Karpas-422 (cell line): ENCODE results near the gene NKG7. TPM values are rescaled to one million over a fixed set of nuclear protein-coding genes. Genes with fewer than 3 reads are reported as not detected.

Experiments
- DNase-seq: peaks from one replicate; pipeline ENCODE4 v3.0.0-alpha.2; 2015
- H2AFZ ChIP-seq: fragments of 200-600 bp; sonication (generic); 2 replicates; pipeline ENCODE4 v1.6.1; 2014; ENCODE audit warnings: antibody characterized with exemption, low read length, mixed read lengths
- H3K27ac ChIP-seq: fragments of 200-600 bp; sonication (generic); 2 replicates; pipeline ENCODE4 v1.5.1; 2014; ENCODE audit warnings: mild to moderate bottlenecking, low read length, moderate library complexity
- H3K27me3 ChIP-seq: fragments of 200-600 bp; sonication (generic); 2 replicates; pipeline ENCODE4 v1.6.1; 2014; ENCODE audit warnings: low read length, mixed read lengths
- H3K36me3 ChIP-seq: fragments of 200-600 bp; sonication (generic); 2 replicates; pipeline ENCODE4 v1.6.1; 2014; ENCODE audit warnings: low read length, mixed read lengths; ENCODE audit not compliant: insufficient read depth
- H3K4me1 ChIP-seq: fragments of 200-600 bp; sonication (generic); 2 replicates; pipeline ENCODE4 v1.6.1; 2014; ENCODE audit warnings: mild to moderate bottlenecking, low read length, mixed read lengths
- H3K4me2 ChIP-seq: fragments of 200-600 bp; sonication (generic); 2 replicates; pipeline ENCODE4 v1.6.1; 2014; ENCODE audit warnings: low read length, low read depth, mild to moderate bottlenecking; ENCODE audit not compliant: poor library complexity, severe bottlenecking
- H3K4me3 ChIP-seq: fragments of 200-600 bp; sonication (generic); 2 replicates; pipeline ENCODE4 v1.5.1; 2014; ENCODE audit warnings: mild to moderate bottlenecking, antibody characterized with exemption, low read length, mixed read lengths
- H3K79me2 ChIP-seq: fragments of 200-600 bp; sonication (generic); 2 replicates; pipeline ENCODE4 v1.6.1; 2014; ENCODE audit warnings: mild to moderate bottlenecking, low read length, mixed read lengths
- H3K9ac ChIP-seq: fragments of 200-600 bp; sonication (generic); 2 replicates; pipeline ENCODE4 v1.6.0; 2014; ENCODE audit warnings: low read length
- H3K9me2 ChIP-seq: fragments of 200-600 bp; sonication (generic), shearing (Covaris generic); replicated peaks from 2 replicates; pipeline ENCODE4 v1.6.0; 2014; ENCODE audit warnings: mild to moderate bottlenecking, low read length, moderate library complexity; ENCODE audit not compliant: insufficient read depth
- H3K9me3 ChIP-seq: fragments of 300-700, 200-600 bp; sonication (generic); 2 replicates; pipeline ENCODE4 v1.6.1; 2014; ENCODE audit warnings: low read length, mixed read lengths
- H4K20me1 ChIP-seq: fragments of 200-600 bp; sonication (generic); 2 replicates; pipeline ENCODE4 v1.6.1; 2014; ENCODE audit warnings: mild to moderate bottlenecking, antibody characterized with exemption, low read length, low read depth; ENCODE audit not compliant: insufficient read depth
- total RNA-seq: library from RNA; depleted of rRNA; stranded (reverse); fragments of >200 nt; shearing (Covaris generic); gene quantifications from 2 replicates; pipeline ENCODE4 v1.2.3, GENCODE V29; 2014; ENCODE audit warnings: low replicate concordance

Gene NKG7
- total RNA-seq, 1 experiment from 2014 or later = not detected

DNA sequence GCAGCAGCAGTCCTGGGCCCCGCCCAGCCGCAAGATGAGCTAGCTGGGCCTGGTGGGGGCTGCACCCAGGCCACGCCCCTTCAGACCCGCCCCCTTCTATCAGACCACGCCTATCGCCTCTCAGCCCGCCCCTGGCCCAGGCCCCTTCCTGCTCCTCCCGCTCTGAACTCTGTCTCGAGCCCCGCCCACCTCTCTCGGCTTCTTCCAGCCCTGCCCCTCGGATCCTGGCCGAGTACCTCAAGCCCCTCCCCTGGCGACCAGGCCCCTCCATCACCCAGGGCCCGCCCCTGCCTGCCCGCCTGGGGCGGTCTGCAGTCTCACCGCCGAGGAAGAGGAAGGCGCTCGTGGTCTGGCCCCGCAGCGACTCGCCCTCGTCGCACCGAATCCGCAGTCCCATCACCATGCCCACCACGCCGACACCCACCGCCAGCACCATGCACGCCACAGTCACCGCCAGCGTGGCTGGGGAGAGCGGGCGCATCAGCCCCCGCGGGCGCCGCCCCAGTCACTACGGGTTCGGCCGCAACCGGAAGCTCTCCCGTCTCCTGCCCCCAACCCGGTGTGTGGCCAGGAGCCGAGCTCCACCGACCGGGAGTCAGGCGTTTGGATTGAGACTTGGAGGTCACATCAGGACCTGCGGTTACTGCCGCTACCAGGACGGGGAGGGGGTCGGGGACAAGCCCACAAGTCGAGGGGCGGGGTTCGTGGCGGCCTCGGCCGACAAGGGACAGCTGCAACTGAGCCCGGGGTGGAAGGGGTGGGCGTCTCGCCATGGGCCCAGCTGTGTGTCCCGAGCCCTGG is 4.7 kb downstream of the NKG7 start:
- Histone ChIP-seq H3K9ac (peak overlapping the region; percentile 96), H3K4me2 (peak overlapping the region; percentile 95), H3K9me2 (no peaks in the 10 kb centered on the region), H3K36me3 (no peaks in the 10 kb centered on the region), H4K20me1 (no peaks in the 10 kb centered on the region), H2AFZ (peak overlapping the region; percentile 33; the same call in 1 of the 2 replicates), H3K27me3 (no peaks in the 10 kb centered on the region), H3K9me3 (no peaks in the 10 kb centered on the region), H3K4me3 (peak overlapping the region; percentile 90), H3K79me2 (peaks cover 35% of the 10 kb centered on the region), H3K27ac (peak overlapping the region; percentile 92), H3K4me1 (peaks cover 41% of the 10 kb centered on the region)
- DNase-seq = peak; percentile 100

DNA sequence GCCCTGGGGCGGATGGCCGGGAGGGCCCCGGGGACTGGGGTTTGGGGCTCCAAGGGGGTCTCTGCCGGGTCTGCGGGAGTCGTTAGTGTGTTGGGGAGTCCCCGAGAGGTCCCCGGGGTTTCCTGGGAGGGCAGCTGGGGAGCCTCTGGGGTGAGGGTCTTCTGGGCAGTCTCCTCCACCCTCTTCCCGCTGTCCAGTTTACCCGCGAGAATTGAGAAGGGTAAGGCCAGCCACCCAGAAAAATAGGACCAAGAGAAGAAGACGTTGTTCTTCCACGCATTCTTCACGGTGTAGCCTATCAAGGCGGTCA is 5.2 kb downstream of the NKG7 start:
- Histone ChIP-seq H3K4me2 (peak overlapping the region; percentile 95), H3K36me3 (no peaks in the 10 kb centered on the region), H4K20me1 (no peaks in the 10 kb centered on the region), H3K9ac (peak overlapping the region; percentile 94), H3K4me1 (peaks cover 40% of the 10 kb centered on the region), H2AFZ (no peak overlapping the region), H3K27ac (peak overlapping the region; percentile 92), H3K27me3 (no peaks in the 10 kb centered on the region), H3K79me2 (peaks cover 41% of the 10 kb centered on the region), H3K4me3 (peak overlapping the region; percentile 75), H3K9me2 (no peaks in the 10 kb centered on the region), H3K9me3 (no peaks in the 10 kb centered on the region)
- DNase-seq = peak; percentile 90

DNA sequence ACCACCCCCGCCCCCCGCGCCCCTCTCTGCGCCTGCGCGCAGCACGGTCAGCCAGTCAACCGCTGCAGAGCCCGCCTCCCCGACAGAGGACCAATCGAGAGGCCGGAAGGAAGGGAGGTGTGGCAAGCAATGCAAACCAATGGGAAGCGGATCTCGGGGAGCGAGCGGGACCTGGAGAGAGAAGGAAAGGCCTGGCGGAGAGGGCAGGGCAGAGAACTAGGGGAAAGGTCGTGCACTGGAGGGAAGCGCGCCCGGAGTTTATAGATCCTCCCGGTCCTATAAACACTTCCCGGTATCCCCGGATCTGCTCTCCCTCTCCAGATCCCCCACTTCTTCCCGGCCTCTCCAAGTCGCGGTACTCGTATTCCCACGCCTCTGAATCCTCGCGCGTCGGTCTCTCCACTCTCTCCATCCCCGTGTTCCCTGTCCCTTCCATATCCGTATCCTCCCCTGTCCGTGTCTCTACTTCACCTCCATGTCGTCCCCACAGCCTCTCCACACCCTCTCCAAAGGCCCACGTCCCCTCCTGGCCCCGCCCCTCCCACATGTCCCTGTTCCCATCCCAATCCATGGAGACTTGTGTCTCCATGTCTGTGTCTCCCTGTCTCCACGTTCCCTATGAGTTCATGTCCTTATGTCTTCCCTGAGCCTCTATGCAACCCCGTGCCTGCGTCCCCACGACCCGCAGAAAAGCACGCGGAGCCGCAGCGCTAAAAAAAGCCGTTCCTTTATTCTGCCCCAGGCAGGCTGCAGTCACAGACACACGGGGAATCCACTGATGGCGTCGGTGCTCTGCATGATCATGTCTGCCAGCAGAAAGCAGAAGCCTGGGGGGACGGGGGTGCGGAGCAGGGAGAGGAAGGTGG is 5.8 kb downstream of the NKG7 start:
- H3K4me2 ChIP-seq = peak overlapping the region; percentile 95
- peaks cover 46% of the 10 kb centered on the region for H3K79me2 ChIP-seq
- no peaks in the 10 kb centered on the region for H3K27me3 ChIP-seq
- no peaks in the 10 kb centered on the region for H4K20me1 ChIP-seq
- H2AFZ ChIP-seq = no peak overlapping the region
- peaks cover 39% of the 10 kb centered on the region for H3K4me1 ChIP-seq
- H3K4me3 ChIP-seq = peak overlapping the region; percentile 75
- H3K9ac ChIP-seq = peak overlapping the region; percentile 94
- no peaks in the 10 kb centered on the region for H3K9me3 ChIP-seq
- peak overlapping the region; percentile 92 for H3K27ac ChIP-seq
- DNase-seq = peak; percentile 100
- H3K36me3 ChIP-seq = no peaks in the 10 kb centered on the region
- H3K9me2 ChIP-seq = no peaks in the 10 kb centered on the region

DNA sequence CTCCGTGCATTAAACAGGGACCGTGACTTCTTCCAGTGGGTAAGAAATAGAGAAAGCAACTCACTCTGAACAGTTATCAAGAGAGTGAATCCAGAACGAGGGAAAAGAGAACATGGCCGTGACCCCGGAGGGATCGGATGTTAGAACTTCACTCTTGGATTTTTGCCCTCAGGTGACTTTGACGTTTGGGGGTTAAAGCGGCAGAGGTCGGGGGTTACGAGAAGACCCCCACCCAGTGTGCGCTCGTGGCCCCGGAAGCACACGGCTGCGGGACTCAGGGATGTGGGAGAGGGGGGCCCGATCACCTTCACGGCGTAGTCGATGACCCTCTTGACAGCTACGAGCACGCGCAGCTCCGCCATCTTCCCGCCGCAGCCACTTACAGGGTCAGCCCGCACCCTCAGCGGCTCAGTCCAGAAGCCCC is 6.5 kb downstream of the NKG7 start, which contains the start of gene ETFB:
Gene ETFB (minus strand): TSS at position 424 of the 424 bp plus-strand sequence. CDS start 62 bp downstream, at position 362.
- Histone ChIP-seq H3K4me2 (peak within 1 kb of the TSS; percentile 95), H2AFZ (peak within 1 kb of the TSS; percentile 15; the same call in 1 of the 2 replicates), H3K9ac (peak within 1 kb of the TSS; percentile 94), H3K27me3 (no peaks in the 10 kb centered on the region), H3K36me3 (no peaks in the 10 kb centered on the region), H3K9me2 (no peaks in the 10 kb centered on the region), H4K20me1 (no peaks in the 10 kb centered on the region), H3K9me3 (no peaks in the 10 kb centered on the region), H3K27ac (peak within 1 kb of the TSS; percentile 92), H3K79me2 (peaks cover 51% of the 10 kb centered on the region), H3K4me3 (peak within 1 kb of the TSS; percentile 75), H3K4me1 (peaks cover 39% of the 10 kb centered on the region)
- no peak for DNase-seq

DNA sequence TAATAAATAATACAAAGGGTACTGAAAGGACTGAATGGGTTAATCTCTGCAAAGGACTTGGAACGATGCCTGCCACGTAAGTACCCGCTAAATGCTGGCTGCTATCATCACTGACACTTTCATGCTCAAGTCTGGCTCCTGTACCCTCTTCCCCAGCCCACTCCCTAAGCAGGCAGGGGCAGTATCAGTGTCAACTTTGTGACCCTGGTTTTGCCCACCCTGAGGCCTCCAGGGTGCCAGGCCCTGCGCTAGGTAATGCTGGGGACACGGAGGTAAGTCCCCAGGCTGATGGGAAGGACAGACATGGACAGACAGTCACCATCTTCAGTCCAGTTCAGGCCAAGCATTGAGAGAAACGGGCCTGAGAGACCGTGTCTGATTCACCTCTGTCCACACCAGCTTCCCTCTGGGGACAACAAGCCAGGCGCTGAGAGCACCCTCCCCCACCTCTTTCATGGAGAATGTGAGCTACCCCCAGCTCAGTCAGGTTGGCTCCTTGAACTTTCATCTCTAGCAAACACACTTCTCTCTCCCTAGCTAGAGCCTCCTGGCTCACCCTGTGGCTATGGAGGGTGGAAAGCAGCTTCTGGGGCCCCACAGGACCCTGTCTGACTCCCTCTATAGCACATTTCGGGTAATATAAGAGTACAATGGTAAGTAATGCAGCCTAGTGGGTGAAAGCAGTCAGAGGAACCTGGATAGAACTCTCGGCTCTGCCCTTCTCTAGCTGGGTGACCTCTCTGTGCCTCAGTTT is 7.1 kb downstream of the NKG7 start:
- H2AFZ ChIP-seq = 0 out of 2 replicates have a peak overlapping the region, but pooled peaks have one; percentile 15
- peak; percentile 83 for DNase-seq
- H3K36me3 ChIP-seq = no peaks in the 10 kb centered on the region
- H3K4me1 ChIP-seq = peaks cover 39% of the 10 kb centered on the region
- H3K9me2 ChIP-seq = no peaks in the 10 kb centered on the region
- peak overlapping the region; percentile 75 for H3K27ac ChIP-seq
- H3K9me3 ChIP-seq = no peaks in the 10 kb centered on the region
- peak overlapping the region; percentile 83 for H3K9ac ChIP-seq
- H4K20me1 ChIP-seq = no peaks in the 10 kb centered on the region
- H3K4me2 ChIP-seq = peak overlapping the region; percentile 78
- H3K79me2 ChIP-seq = peaks cover 52% of the 10 kb centered on the region
- no peaks in the 10 kb centered on the region for H3K27me3 ChIP-seq
- peak overlapping the region; percentile 75 for H3K4me3 ChIP-seq

DNA sequence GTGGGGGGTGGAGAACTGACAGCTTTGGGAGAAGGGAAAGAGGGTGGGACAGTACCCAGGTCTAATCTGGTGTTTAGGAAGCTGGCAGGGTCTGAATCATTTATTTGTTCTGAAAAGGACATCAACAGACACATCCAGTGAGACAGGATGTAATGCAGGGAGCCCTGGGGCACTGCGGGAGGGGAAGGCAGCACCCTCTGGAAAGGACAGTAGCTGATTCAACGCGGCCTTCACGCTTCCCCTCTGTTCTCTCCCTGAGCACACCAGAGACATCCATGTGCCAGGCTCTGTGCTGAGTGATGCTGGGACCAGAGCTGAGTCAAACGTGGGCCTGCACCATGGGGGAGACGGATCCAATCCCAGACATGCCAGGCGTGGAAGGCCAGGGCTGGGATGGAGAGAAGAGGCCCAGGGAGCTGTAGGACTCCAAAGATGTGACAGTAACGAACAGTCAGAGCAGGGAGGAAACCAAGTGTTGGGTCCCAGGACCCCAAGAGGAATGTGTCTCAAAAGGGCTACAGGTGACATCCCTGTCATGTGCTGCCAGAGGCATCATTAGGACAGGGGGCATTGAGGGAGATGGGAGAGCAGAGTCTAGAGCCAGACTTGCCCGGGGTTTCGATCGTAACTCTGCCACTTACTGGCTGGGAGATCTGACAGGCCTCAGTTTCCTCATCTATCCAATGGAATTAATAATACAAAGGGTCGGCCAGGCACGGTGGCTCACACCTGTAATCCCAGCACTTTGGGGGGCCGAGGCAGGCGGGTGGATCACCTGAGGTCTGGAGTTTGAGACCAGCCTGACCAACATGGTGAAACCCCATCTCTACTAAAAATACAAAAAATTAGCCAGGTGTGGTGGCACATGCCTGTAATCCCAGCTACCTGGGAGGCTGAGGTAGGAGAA is 8.0 kb downstream of the NKG7 start:
- Histone ChIP-seq H3K4me2 (peak overlapping the region; percentile 78), H4K20me1 (no peaks in the 10 kb centered on the region), H3K9ac (peak overlapping the region; percentile 38), H3K4me3 (no peak overlapping the region; the same call in 1 of the 2 replicates), H3K9me3 (no peaks in the 10 kb centered on the region), H3K36me3 (no peaks in the 10 kb centered on the region), H2AFZ (no peak overlapping the region), H3K27ac (no peak overlapping the region), H3K27me3 (no peaks in the 10 kb centered on the region), H3K9me2 (no peaks in the 10 kb centered on the region), H3K4me1 (peaks cover 39% of the 10 kb centered on the region), H3K79me2 (peaks cover 60% of the 10 kb centered on the region)
- peak; percentile 40 for DNase-seq

DNA sequence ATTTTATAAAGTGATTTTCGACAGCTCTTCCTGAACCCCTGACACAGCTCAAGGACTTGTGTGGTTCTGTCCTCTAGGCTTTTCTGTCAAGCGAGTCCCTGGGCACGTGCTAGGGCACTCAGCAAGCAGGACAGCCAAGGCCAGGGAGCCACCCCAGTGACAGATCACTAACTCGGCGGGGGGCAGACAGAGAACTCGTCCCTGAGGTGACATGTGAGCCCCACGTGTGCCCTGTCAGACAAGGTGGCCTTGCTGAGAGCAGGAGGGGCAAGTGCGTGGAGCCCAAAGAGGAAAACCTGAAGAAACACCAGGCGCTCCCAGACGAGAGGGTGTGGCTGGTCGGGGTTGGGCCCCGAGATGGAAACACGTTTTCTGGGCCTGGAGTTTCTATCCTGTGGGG is 11.2 kb downstream of the NKG7 start:
- Histone ChIP-seq H3K9ac (no peak overlapping the region), H4K20me1 (no peaks in the 10 kb centered on the region), H3K79me2 (peaks cover 78% of the 10 kb centered on the region), H3K4me3 (no peak overlapping the region), H3K27me3 (no peaks in the 10 kb centered on the region), H3K27ac (no peak overlapping the region), H3K9me3 (no peaks in the 10 kb centered on the region), H3K36me3 (0 out of 2 replicates have a peak, but pooled peaks cover 5% of the 10 kb centered on the region), H3K9me2 (no peaks in the 10 kb centered on the region), H2AFZ (no peak overlapping the region), H3K4me1 (peaks cover 29% of the 10 kb centered on the region), H3K4me2 (no peak overlapping the region)
- peak; percentile 38 for DNase-seq
